HG03097 (cell line): Measurements from ENCODE around the gene RARRES2.
A peak's percentile ranks its signal among the peaks of the same experiment; 100 is the strongest.

ENCODE experiments used
- ATAC-seq: cut with Tn5 transposase; IDR thresholded peaks from one replicate; pipeline ENCODE4 v1.9.1; 2021; ENCODE audit not compliant: unreplicated experiment, low FRiP score

The RARRES2 gene

DNA sequence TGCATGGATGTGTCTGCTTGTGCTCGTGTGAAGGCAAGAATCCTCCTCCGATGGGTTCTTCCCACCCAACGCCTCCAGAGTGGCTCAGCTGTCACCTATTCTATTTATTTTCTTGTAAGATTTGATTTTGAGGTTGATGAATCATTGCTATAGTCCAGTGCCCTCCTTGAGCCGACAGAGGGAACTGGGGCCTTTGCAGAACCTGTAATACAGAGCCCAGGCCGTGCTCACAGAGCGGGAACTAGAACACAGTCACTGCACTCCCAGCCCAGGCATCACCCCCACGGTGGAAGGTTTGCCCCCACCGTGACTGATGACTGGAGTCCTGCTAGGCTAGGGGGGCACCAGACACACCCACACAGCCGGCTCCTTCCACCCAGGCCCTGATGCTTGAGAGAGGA, 2.0 kb downstream of the RARRES2 start:
- ATAC-seq: no peak

DNA sequence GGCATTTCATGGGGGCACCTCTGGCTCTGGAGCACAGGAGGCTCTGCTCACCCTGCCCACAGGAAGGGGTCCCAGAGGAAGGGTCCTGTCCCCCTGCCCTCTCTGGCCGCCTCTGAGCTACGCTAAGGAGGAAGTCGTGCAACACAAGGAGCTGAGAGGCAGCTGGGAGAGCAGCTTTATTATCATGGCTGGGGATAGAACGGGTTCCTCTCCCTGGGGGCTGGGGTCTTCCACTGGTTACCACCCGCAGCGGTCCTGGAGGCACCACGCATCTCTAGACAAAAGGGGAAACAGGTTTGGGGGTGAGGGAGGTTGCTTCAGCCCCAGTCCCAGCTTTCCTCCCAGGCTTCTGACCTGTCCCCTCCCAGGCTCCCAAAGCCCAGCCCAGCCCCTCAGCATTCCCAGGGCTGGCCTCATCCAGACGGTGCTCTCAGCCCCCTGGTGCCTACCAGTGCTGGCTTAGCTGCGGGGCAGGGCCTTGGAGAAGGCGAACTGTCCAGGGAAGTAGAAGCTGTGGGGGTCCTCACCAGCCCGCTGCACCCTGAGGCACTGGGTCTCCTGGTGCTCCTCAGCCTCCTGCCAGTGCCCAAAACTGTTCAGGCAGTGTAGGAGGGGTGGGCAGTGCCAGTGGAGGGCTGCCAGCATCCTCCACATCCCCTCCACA, 3.1 kb downstream of the RARRES2 start:
- ATAC-seq: no peak

- ATAC-seq: no peak
These were observed 3.8 kb downstream of the RARRES2 start for GRCh38 chr7:150337659-150338081.

GRCh38 chr7:150337179-150337578, 4.2 kb downstream of the RARRES2 start:
- no peak for ATAC-seq

DNA sequence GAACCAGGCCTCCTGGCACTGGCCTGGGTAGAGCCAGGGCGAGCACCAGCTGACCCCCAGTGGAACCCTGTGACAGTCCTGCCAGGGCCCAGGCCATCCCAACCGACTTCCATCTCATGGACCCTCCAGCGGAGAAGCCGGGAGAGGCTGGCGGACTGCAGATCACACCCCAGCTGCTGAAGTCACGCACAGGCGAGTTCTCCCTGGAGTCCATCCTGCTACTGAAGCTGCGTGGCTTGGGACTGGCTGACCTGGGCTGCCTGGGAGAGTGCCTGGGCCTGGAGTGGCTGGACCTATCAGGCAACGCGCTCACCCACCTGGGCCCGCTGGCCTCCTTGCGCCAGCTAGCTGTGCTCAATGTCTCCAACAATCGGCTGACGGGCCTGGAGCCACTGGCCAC, 4.7 kb downstream of the RARRES2 start:
- no peak for ATAC-seq

GRCh38 chr7:150335774-150336112, 5.7 kb downstream of the RARRES2 start:
- no peak for ATAC-seq

DNA sequence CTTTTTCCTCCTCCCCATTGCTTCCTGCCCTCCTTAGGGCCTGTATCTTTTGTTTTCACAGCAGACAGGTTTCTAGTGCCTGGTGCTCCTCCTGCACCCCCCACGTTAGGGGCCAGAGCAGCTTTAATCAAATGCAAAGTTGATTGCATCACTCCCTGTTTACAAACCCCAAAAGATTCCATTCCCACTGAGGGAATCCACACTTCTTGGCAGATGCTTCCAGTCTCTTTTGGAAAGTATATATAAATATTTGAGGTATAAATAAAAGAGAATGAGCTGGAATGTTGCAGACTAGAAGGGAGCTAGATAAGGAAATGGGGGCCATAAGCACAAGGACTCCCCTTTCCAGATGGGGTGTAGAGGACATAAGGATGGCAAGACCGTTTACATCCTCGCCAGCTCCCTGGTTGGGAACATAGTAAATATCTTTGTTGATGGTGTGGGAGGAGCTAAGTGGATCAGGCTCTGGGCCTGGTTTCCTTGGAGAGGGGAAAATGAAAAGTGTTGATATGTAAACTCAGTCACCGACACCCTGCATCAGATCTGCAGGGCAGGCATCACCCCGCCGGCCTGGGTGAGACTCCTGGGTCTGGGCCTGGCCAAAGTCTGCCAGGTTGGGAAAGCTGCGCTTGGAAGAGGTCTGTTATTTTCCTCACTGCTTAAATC, 6.2 kb downstream of the RARRES2 start:
- no peak for ATAC-seq

DNA sequence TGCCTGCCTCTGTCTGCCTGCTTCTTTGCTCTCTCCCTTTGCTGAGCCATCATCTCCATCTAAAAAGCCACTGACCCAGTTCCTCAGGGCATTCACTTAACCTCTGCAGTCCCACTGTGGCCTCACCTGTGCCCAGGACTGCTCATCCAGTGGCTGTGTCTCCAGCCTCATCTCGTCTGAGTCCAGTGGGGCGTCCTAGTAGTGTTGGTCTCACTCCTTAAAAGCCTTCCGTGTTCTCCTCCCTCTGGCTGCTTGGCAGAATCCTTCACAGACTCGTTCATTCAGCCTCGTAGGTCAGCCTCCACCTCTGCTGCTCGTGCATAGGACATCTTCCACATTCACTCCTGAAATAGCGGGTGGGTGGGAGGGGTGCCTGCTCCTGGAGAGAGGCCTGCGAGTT, 7.3 kb downstream of the RARRES2 start:
- ATAC-seq: no peak

- no peak for ATAC-seq
These were observed 7.8 kb downstream of the RARRES2 start for GRCh38 chr7:150333659-150334058.

DNA sequence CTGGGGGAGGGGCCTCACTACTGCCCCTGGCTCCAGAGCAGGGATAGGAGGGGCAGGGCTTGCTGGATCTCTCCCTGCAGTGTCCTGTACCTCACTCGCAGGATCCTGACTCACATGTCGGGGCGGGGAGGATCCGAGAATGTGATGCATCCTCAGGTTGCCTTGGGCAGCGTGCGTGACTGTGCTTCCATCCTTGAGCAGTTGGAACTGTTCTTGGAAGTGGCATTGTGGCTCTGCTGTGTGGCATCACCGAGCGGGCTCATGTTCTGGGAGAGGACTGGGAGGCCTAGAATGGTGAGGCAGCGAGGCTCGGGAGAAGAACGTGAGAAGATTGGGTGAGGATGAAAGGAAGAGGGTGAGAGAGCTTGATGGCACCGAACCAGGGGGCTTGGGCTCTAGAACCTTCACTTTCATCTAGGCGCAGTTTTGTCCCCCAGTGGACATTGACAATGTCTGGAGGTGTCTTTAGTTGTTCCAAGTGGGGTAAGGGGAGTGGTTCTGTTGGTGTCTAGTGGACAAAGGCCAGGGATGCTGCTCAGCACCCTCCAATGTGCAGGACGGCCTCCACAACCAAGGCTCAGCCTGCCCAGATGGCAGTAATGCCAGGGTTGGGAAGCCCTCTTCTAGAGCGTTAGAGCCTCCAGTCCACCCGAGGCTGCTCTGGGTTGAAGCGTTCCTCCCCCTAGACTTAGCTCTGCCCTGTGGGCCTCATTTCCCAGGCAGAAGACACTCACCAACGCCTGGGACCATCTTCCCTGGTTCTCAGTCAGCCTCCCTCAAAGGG, 8.4 kb downstream of the RARRES2 start:
- no peak for ATAC-seq

GRCh38 chr7:150330211-150330885, 11.1 kb downstream of the RARRES2 start:
- ATAC-seq: no peak

DNA sequence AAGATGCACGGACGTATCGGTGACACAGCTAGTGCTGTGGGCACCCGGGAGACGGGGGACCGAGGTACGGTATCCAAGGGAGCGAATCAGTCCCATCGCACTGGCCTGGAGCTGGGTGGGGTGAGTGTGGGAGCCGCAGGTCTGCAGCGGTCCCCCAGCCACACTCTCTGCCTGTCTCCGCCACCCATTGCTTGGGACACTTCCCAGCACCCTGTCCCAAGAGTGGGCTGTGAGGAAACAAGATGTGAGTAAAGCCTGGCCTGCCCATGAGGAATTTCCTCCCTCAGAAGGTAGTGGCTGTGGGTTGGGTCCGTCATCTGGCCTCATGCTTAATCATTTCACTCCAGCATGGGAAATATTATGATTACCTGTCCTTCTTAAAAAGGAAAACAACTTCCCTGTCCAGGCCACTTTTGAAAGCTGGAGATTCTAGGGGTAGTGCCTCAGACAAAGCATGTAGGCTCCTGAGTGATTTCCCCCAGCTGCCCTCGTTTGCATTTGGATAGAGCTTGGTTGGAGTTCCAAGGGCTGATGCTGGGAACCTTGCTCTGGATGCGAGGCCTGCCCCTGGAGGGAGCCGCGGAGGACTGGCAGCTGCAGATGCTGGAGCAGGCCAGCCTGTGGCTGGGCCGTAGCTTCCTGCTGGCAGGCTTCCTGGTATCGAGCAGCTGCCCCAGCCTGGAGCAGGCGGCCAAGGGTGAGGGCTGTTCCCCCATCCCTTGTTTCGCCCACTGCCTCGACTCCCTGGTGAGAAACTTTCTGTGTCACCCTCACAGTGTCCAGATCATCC, 11.9 kb downstream of the RARRES2 start:
- no peak for ATAC-seq

DNA sequence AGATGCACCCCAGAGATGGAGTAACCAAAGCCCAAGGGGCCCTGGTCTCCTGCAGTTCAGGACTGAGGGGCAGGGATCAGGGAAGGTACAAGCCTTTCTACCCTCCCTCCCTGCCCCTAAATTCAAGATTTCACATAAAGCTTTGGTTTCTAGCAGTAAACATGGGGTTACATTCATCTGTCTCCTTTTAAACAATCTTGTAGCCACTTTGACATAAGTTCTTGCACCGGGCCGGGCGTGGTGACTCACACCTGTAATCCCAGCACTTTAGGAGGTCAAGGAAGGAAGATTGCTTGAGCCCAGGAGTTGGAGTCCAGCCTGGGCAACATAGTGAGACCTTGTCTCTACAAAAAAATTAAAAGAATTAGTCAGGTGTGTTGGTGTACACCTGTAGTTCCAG, 14.1 kb downstream of the RARRES2 start:
- ATAC-seq: no peak

DNA sequence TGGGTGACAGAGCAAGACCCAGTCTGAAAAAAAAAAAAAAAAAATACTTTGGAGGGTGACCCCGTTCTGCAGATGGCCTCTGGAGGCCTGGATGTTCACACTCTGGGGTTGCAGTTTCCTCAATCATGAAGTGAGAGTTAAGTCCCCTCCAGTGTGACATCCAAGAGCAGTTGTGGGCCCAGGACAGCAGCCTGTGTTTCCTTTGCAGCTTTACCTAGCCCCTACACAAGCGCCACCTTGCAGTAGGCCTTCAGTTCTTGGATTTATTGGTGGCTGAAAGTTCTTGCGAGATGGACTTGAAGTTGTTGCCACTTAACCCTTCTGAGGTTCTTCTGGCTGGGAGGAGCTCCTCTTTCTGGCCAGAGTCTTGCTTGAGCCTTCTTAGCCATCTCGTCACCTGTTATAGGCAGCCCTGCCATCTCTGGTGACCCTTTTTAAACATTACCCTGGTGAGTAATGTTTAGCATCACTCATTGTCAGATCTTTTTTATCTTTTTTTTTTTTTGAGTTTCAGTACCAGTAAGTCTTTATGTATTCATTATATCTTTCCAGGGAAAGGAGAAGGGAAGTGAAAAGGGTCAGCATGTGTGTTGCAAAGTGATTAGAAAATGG, 14.7 kb downstream of the RARRES2 start:
- ATAC-seq: no peak

GRCh38 chr7:150325901-150326300, 15.5 kb downstream of the RARRES2 start:
- no peak for ATAC-seq

GRCh38 chr7:150325110-150325611, 16.3 kb downstream of the RARRES2 start:
- no peak for ATAC-seq

- ATAC-seq: no peak
These were observed 17.0 kb downstream of the RARRES2 start for GRCh38 chr7:150324373-150324961.

GRCh38 chr7:150323682-150324372, 17.6 kb downstream of the RARRES2 start:
- peak; percentile 21 for ATAC-seq
